ENCODE results near the gene ERGIC2.
"Not testable (repeated sequence)": the region's sequence is repeated elsewhere in the genome, so short reads cannot be mapped to it uniquely, and the experiment has no call there.

Gene ERGIC2

GRCh38 chr12:29290475-29290874, 90.5 kb downstream of the ERGIC2 start:
- not testable (repeated sequence) for DNase-seq

GRCh38 chr12:29288031-29288430, 92.9 kb downstream of the ERGIC2 start:
- no peak for DNase-seq

DNA sequence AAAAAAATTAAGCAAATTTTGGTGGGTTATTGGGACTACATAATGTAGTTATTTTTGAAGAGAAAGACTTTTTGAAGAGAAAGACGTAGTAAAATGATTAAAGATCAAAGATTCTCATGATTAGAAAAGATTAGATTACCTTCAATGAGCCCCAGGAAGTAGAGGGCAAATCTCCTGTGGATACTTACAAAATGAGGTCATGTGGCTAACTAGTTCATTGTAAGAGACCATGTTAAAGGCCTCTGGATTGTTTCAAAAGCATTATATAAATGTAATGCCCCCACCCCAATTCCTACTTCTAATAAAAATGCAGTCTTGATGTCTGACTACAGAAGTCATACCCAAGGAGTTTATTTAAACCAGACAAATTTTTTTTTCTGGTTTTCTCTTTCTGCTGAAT, 93.3 kb downstream of the ERGIC2 start:
- DNase-seq: no peak

Data from stimulated activated CD8-positive, alpha-beta memory T cell treated with anti-CD3 and anti-CD28 coated beads, Interleukin-4, amount 100 ng/mL, for 48 hours (primary cell).